AG04450 (cell line): Measurements from ENCODE around the gene RMC1. TPM values are rescaled to one million over a fixed set of nuclear protein-coding genes. Genes with fewer than 3 reads are reported as not detected.
"Not testable (repeated sequence)": the region's sequence is repeated elsewhere in the genome, so short reads cannot be mapped to it uniquely, and the experiment has no call there.

Source experiments
- CTCF ChIA-PET: fragments of 300-600, 350-600 bp; formaldehyde crosslinking; extraction: SDS; loops from one replicate; lab custom pipeline; 2022; ENCODE audit warnings: antibody characterized with exemption, inconsistent platforms; lab: Charles Lee
- POLR2A ChIA-PET: fragments of 350-600 bp; formaldehyde crosslinking; extraction: SDS; loops from one replicate; lab custom pipeline; 2021; ENCODE audit warnings: antibody characterized with exemption, inconsistent platforms; lab: Yijun Ruan, JAX
- DNase-seq: peaks from one replicate; pipeline ENCODE4 v3.0.0-alpha.2; 2011; ENCODE audit warnings: low read depth, low spot score
- H3K27ac ChIP-seq: one replicate; pipeline ENCODE4 v1.5.1; 2012; ENCODE audit warnings: low read depth, low read length, control low read depth
- H3K27me3 ChIP-seq: one replicate; pipeline ENCODE4 v1.6.0; 2012; ENCODE audit warnings: low read length; ENCODE audit not compliant: control insufficient read depth, insufficient read depth
- H3K4me3 ChIP-seq: 2 replicates; pipeline ENCODE4 v1.5.1; 2011; ENCODE audit warnings: mild to moderate bottlenecking, low read depth, low read length, control low read depth
- H3K9me3 ChIP-seq: 2 replicates; pipeline ENCODE4 v1.5.1; 2012; ENCODE audit warnings: low read length; ENCODE audit not compliant: control insufficient read depth, insufficient read depth
- polyA plus RNA-seq: library from polyadenylated mRNA; depleted of rRNA; stranded (reverse); fragments of >200 nt; gene quantifications from 2 replicates; pipeline ENCODE4 v1.2.3, GENCODE V29; 2011
- TF ChIP-seq, protein P1 (sequence below): IDR thresholded peaks from 2 replicates; pipeline ENCODE4 v1.5.1; 2011; ENCODE audit warnings: low read depth, low read length, control low read depth, inconsistent platforms

RMC1 gene
- polyA plus RNA-seq, 1 experiment: 16.3 TPM

DNA sequence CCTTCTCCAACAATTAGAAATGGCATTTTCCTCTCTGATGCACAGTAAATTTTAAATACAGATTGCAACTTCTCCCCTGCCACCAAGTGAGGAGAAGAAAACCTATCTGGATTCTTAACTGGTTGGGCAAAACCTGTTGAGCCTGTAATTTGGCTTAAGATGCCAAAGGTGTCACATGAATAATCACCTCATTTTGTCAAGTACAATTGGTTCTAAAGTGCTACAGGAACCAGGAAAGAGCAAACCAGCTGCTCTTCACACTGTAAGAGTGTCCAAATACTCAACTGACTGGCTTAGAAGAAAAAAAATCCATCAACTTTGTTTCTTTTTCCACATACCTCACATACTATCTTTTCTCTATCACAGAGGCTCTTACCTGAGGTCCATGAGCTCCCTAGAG lies 47.6 kb downstream of the RMC1 start:
- TF ChIP-seq, protein P1, sequence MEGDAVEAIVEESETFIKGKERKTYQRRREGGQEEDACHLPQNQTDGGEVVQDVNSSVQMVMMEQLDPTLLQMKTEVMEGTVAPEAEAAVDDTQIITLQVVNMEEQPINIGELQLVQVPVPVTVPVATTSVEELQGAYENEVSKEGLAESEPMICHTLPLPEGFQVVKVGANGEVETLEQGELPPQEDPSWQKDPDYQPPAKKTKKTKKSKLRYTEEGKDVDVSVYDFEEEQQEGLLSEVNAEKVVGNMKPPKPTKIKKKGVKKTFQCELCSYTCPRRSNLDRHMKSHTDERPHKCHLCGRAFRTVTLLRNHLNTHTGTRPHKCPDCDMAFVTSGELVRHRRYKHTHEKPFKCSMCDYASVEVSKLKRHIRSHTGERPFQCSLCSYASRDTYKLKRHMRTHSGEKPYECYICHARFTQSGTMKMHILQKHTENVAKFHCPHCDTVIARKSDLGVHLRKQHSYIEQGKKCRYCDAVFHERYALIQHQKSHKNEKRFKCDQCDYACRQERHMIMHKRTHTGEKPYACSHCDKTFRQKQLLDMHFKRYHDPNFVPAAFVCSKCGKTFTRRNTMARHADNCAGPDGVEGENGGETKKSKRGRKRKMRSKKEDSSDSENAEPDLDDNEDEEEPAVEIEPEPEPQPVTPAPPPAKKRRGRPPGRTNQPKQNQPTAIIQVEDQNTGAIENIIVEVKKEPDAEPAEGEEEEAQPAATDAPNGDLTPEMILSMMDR: no peak
- no peak overlapping the region for H3K27ac ChIP-seq
- H3K4me3 ChIP-seq: no peak overlapping the region
- ChIA-PET POLR2A (no interaction called here), CTCF (no interaction called here)
- H3K9me3 ChIP-seq: no peaks in the 10 kb centered on the region
- no peaks in the 10 kb centered on the region for H3K27me3 ChIP-seq
- DNase-seq: no peak

- Histone ChIP-seq H3K4me3 (no peak overlapping the region), H3K9me3 (no peaks in the 10 kb centered on the region), H3K27me3 (no peaks in the 10 kb centered on the region), H3K27ac (no peak overlapping the region)
- CTCF ChIA-PET: interaction anchor here (0.7 to 2.3 kb wide), 2 partner anchors 36 to 1065 kb away, joined by 3 to 7 read pairs; no protein-coding TSS in a partner anchor
- DNase-seq: no peak
- POLR2A ChIA-PET: no interaction called here
- TF ChIP-seq, protein P1: no peak
Observed at GRCh38 chr18:23551978-23552377, 48.7 kb downstream of the RMC1 start.

GRCh38 chr18:23552505-23552904 lies 49.2 kb downstream of the RMC1 start:
- ChIA-PET POLR2A (no interaction called here), CTCF (interaction anchor here (0.7 to 2.3 kb wide), 2 partner anchors 37 to 1065 kb away, joined by 3 to 7 read pairs; no protein-coding TSS in a partner anchor)
- Histone ChIP-seq H3K27ac (no peak overlapping the region), H3K9me3 (no peaks in the 10 kb centered on the region; the same call in 1 of the 2 replicates), H3K4me3 (no peak overlapping the region), H3K27me3 (no peaks in the 10 kb centered on the region)
- DNase-seq: no peak
- TF ChIP-seq, protein P1: no peak

- H3K9me3 ChIP-seq: no peaks in the 10 kb centered on the region; the same call in 1 of the 2 replicates
- ChIA-PET POLR2A (no interaction called here), CTCF (interaction anchor here (2.3 kb wide), 1 partner anchor 38 kb away, joined by 7 read pairs; no protein-coding TSS in a partner anchor)
- no peaks in the 10 kb centered on the region for H3K27me3 ChIP-seq
- no peak overlapping the region for H3K27ac ChIP-seq
- no peak for DNase-seq
- H3K4me3 ChIP-seq: no peak overlapping the region
- TF ChIP-seq, protein P1: no peak
Observed at GRCh38 chr18:23553887-23554286, 50.6 kb downstream of the RMC1 start.

- CTCF ChIA-PET: interaction anchor here (2.3 kb wide), 1 partner anchor 40 kb away, joined by 6 read pairs; no protein-coding TSS in a partner anchor
- POLR2A ChIA-PET: no interaction called here
- Histone ChIP-seq H3K27me3 (no peaks in the 10 kb centered on the region), H3K9me3 (no peaks in the 10 kb centered on the region; the same call in 1 of the 2 replicates), H3K27ac (no peak overlapping the region), H3K4me3 (no peak overlapping the region)
- TF ChIP-seq, protein P1: no peak
- no peak for DNase-seq
Observed at GRCh38 chr18:23556145-23556780, 53.0 kb downstream of the RMC1 start.

DNA sequence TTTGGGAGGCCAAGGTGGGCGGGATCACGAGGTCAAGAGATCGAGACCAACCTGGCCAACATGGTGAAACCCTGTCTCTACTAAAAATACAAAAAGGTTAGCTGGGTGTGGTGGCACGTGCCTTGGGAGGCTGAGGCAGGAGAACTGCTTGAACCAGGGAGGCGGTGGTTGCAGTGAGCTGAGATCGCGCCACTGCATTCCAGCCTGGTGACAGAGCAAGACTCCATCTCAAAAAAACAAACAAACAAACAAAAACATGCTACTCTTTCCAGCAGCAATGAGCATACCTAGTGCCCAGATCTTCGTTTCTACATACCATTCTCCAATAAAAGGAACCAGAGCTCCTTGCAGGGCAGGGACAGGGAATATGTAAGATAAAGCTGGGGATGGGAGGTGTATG lies 54.2 kb downstream of the RMC1 start:
- POLR2A ChIA-PET, H3K9me3 ChIP-seq, H3K27me3 ChIP-seq, DNase-seq, H3K4me3 ChIP-seq, H3K27ac ChIP-seq: not testable (repeated sequence)
- CTCF ChIA-PET: interaction anchor here (2.3 kb wide), 1 partner anchor 41 kb away, joined by 6 read pairs; no protein-coding TSS in a partner anchor
